NT2/D1 (cell line): ENCODE data around the gene COL8A1.

ENCODE experiments used
- SUZ12 ChIP-seq: IDR thresholded peaks from 2 replicates; pipeline ENCODE4 v1.6.1; 2011; ENCODE audit not compliant: insufficient read length, insufficient read depth; ENCODE audit errors: extremely low read depth
- YY1 ChIP-seq: IDR thresholded peaks from 2 replicates; pipeline ENCODE4 v1.6.1; 2011; ENCODE audit not compliant: insufficient read length, insufficient read depth
- ZNF274 ChIP-seq: IDR thresholded peaks from 2 replicates; pipeline ENCODE4 v1.6.1; 2011; ENCODE audit warnings: mild to moderate bottlenecking, low read depth, low read length

DNA sequence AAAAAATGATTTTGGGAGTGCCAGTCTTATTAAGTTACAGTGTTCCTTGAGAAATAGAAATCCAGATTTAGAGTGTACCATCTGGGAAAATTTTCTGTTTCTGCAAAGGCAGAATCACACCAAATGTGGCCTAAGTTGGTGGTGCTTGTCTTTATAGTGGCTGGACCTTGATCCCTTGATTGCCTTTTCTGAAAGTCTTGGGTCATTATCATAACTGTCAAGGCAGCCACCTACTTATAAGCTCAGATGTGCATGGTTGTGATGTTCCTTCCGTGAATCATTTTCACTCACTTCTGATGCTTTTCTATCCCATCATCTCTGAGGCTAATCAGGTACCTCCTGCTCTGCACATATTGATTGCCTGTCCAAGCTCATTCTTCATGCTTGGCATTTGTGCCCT is 199.3 kb downstream of the COL8A1 start:
- TF ChIP-seq ZNF274: no peak
- no peak for TF ChIP-seq YY1
- no peak for TF ChIP-seq SUZ12
